Endothelial cell of umbilical vein (primary cell): ENCODE measurements around the gene SMIM8. TPM values are rescaled to one million over a fixed set of nuclear protein-coding genes. Genes with fewer than 3 reads are reported as not detected.

Experiments
- BruUV-seq: library from RNA; stranded (reverse); fragments of 400-500 nt; replicated peaks from 2 replicates; lab custom pipeline; 2021; lab: Mats Ljungman, UMichigan
- CTCF ChIA-PET: fragments of 300-600, 350-600 bp; sonication (Branson Sonifier 250); formaldehyde crosslinking; loops from one replicate; lab custom pipeline; 2021; ENCODE audit warnings: antibody characterized with exemption, inconsistent platforms; lab: Charles Lee
- POLR2A ChIA-PET: fragments of 300-600, 350-600 bp; sonication (Branson Sonifier 250); formaldehyde crosslinking; loops from one replicate; lab custom pipeline; 2021; ENCODE audit warnings: antibody characterized with exemption, inconsistent platforms; lab: Charles Lee
- DNase-seq: peaks from one replicate; pipeline ENCODE4 v3.0.0-alpha.2; 2011; ENCODE audit warnings: low read depth, low spot score
- FAIRE-seq: peaks from 2 replicates; lab custom pipeline; 2011; peaks lifted over from hg19 to GRCh38; lab: Jason Lieb, UNC
- H2AFZ ChIP-seq: 2 replicates; pipeline ENCODE4 v1.6.0; 2012; ENCODE audit warnings: low read depth, low read length, control low read depth, inconsistent platforms
- H3K27ac ChIP-seq: 2 replicates; pipeline ENCODE4 v1.5.1; 2011; ENCODE audit warnings: low read depth, mild to moderate bottlenecking, control low read depth, low read length, moderate library complexity; ENCODE audit not compliant: insufficient read depth
- H3K27me3 ChIP-seq, 2 experiments: 2 replicates each; pipeline versions ENCODE4 v1.6.0 to v1.6.1; 2011; ENCODE audit warnings: low read length in 2 of 2, mixed read lengths in 1 of 2; ENCODE audit not compliant: control insufficient read depth in 2 of 2, insufficient read depth in 2 of 2
- H3K36me3 ChIP-seq, 2 experiments: 2 replicates in 1 of 2; 3 replicates in 1 of 2; pipeline ENCODE4 v1.5.1; 2011; ENCODE audit warnings: low read length in 2 of 2, mild to moderate bottlenecking in 1 of 2, moderate library complexity in 1 of 2; ENCODE audit not compliant: control insufficient read depth in 2 of 2, insufficient read depth in 2 of 2; ENCODE audit errors: extremely low read depth in 1 of 2
- H3K4me1 ChIP-seq: 3 replicates; pipeline ENCODE4 v1.5.1; 2011; ENCODE audit warnings: mild to moderate bottlenecking, low read length; ENCODE audit not compliant: control insufficient read depth, insufficient read depth; ENCODE audit errors: extremely low read depth
- H3K4me2 ChIP-seq: 2 replicates; pipeline ENCODE4 v1.6.1; 2011; ENCODE audit warnings: low read length, control low read depth, mixed read lengths; ENCODE audit not compliant: insufficient read depth
- H3K4me3 ChIP-seq, 3 experiments: fragments of 200-600 bp in 1 of 3; sonication (generic), shearing (Covaris generic) in 1 of 3; replicated peaks in 1 of 3; 2 replicates each; pipeline ENCODE4 v1.5.1; 2011 to 2016; ENCODE audit warnings: control low read depth in 3 of 3, low read length in 3 of 3, mild to moderate bottlenecking in 2 of 3, inconsistent platforms in 1 of 3, low read depth in 1 of 3, moderate library complexity in 1 of 3; ENCODE audit not compliant: insufficient read depth in 1 of 3
- H3K79me2 ChIP-seq: 2 replicates; pipeline ENCODE4 v1.6.0; 2012; ENCODE audit warnings: low read length, inconsistent platforms; ENCODE audit not compliant: control insufficient read depth, insufficient read depth
- H3K9ac ChIP-seq: replicated peaks from 2 replicates; pipeline ENCODE3; 2011; ENCODE audit warnings: low read length, control low read depth; ENCODE audit not compliant: insufficient read depth; ENCODE audit errors: extremely low read depth
- H3K9me1 ChIP-seq: replicated peaks from 3 replicates; pipeline ENCODE4 v1.6.0; 2011; ENCODE audit warnings: mild to moderate bottlenecking, low read length; ENCODE audit not compliant: control insufficient read depth, insufficient read depth; ENCODE audit errors: extremely low read depth
- H3K9me3 ChIP-seq: replicated peaks from 2 replicates; pipeline ENCODE4 v1.5.1; 2012; ENCODE audit warnings: low read length, inconsistent platforms; ENCODE audit not compliant: control insufficient read depth, insufficient read depth
- H4K20me1 ChIP-seq: replicated peaks from 2 replicates; pipeline ENCODE3; 2011; ENCODE audit warnings: mild to moderate bottlenecking, low read length; ENCODE audit not compliant: control insufficient read depth, insufficient read depth; ENCODE audit errors: extremely low read depth
- EZH2 ChIP-seq: IDR thresholded peaks from 2 replicates; pipeline ENCODE4 v1.6.1; 2012; ENCODE audit warnings: borderline replicate concordance, low read depth, mild to moderate bottlenecking, moderate library complexity, low read length, inconsistent platforms; ENCODE audit not compliant: severe bottlenecking
- FOS ChIP-seq: IDR thresholded peaks from 2 replicates; pipeline ENCODE4 v1.6.1; 2011; ENCODE audit warnings: mild to moderate bottlenecking, low read length, moderate library complexity, borderline replicate concordance; ENCODE audit not compliant: insufficient read depth
- GATA2 ChIP-seq: IDR thresholded peaks from 2 replicates; pipeline ENCODE4 v1.7.0; 2011; ENCODE audit warnings: low read depth, mild to moderate bottlenecking, moderate library complexity, mixed read lengths, low read length; ENCODE audit not compliant: insufficient read length, insufficient read depth
- JUN ChIP-seq: IDR thresholded peaks from 2 replicates; pipeline ENCODE4 v1.6.1; 2011; ENCODE audit warnings: borderline replicate concordance, low read depth; ENCODE audit not compliant: insufficient read length, insufficient read depth
- MAX ChIP-seq: IDR thresholded peaks from 2 replicates; pipeline ENCODE4 v1.6.1; 2011; ENCODE audit not compliant: insufficient read depth, insufficient read length
- MYC ChIP-seq: IDR thresholded peaks from one replicate; pipeline ENCODE4 v1.6.1; 2011; ENCODE audit warnings: mild to moderate bottlenecking, low read depth, low read length
- POLR2A ChIP-seq: IDR thresholded peaks from 2 replicates; pipeline ENCODE4 v1.6.1; 2012; ENCODE audit warnings: low read depth, mild to moderate bottlenecking, control low read depth, low read length
- POLR2AphosphoS5 ChIP-seq: IDR thresholded peaks from 2 replicates; pipeline ENCODE4 v1.6.1; 2012; ENCODE audit warnings: low read depth, mild to moderate bottlenecking, control low read depth, low read length, moderate library complexity; ENCODE audit not compliant: insufficient read depth
- dilution Hi-C: fragments of 300-500 bp; cut with MboI; formaldehyde crosslinking; loops from one replicate; pipeline ENCODE4 v1.15.0; 2019; ENCODE audit warnings: low sequenced_read_pairs; ENCODE audit not compliant: extremely low pct_ligation_motif_present
- intact Hi-C: fragments of 100-400 bp; cut with micrococcal nuclease; formaldehyde crosslinking; loops from one replicate; pipeline ENCODE4 v1.10.0; 2022
- polyA plus RNA-seq, 4 experiments: library from polyadenylated mRNA; depleted of rRNA in 3 of 4; stranded (reverse) in 3 of 4; unstranded in 1 of 4; fragments of >200 nt; gene quantifications; 2 replicates each; pipeline versions ENCODE4 v1.2.1 to v1.2.3, GENCODE V29; 2011 to 2012; ENCODE audit warnings: missing spikeins in 1 of 4
- total RNA-seq: library from RNA; stranded (reverse); gene quantifications from 2 replicates; pipeline ENCODE4 v1.2.3, GENCODE V29; 2021
- TF ChIP-seq, protein P1 (sequence below), 2 donors: IDR thresholded peaks; 1 replicate in 1 of 2; 2 replicates in 1 of 2; pipeline ENCODE4 v1.5.1; 2011; ENCODE audit warnings: low read length in 2 of 2, mild to moderate bottlenecking in 2 of 2, moderate library complexity in 2 of 2, control low read depth in 1 of 2, inconsistent platforms in 1 of 2, low read depth in 1 of 2; ENCODE audit not compliant: insufficient read depth in 1 of 2; ENCODE audit errors: extremely low read depth in 1 of 2

Gene SMIM8
- total and polyA plus RNA-seq, 2 donors (not counting 3 experiments of a cell fraction or from before 2014, with no cell fraction given): 2.0 to 8.4 TPM

- Histone ChIP-seq H3K27me3 (no peaks in the 10 kb centered on the region), H3K4me2 (no peak overlapping the region), H3K27ac (no peak overlapping the region)
Measured at GRCh38 chr6:87330961-87331360, 8.6 kb downstream of the SMIM8 start.

More at GRCh38 chr6:87330961-87331360, 8.6 kb downstream of the SMIM8 start:
- BruUV-seq: no TSS peak
- H3K36me3 ChIP-seq: no peaks in the 10 kb centered on the region
- no peaks in the 10 kb centered on the region for H3K9me1 ChIP-seq
- FAIRE-seq (no peak), DNase-seq (no peak)
- no peak overlapping the region for H3K9ac ChIP-seq
- no peak overlapping the region for H3K4me3 ChIP-seq
- dilution Hi-C loops (no loop called here), intact Hi-C loops (no loop called here)
- H2AFZ ChIP-seq: no peak overlapping the region
- POLR2A ChIA-PET: no interaction called here
- CTCF ChIA-PET: no interaction called here
- TF ChIP-seq POLR2AphosphoS5: no peak
- no peak for TF ChIP-seq FOS
- no peak for TF ChIP-seq MYC
- TF ChIP-seq EZH2: no peak
- no peak for TF ChIP-seq JUN
- no peak for TF ChIP-seq MAX
- TF ChIP-seq, protein P1, sequence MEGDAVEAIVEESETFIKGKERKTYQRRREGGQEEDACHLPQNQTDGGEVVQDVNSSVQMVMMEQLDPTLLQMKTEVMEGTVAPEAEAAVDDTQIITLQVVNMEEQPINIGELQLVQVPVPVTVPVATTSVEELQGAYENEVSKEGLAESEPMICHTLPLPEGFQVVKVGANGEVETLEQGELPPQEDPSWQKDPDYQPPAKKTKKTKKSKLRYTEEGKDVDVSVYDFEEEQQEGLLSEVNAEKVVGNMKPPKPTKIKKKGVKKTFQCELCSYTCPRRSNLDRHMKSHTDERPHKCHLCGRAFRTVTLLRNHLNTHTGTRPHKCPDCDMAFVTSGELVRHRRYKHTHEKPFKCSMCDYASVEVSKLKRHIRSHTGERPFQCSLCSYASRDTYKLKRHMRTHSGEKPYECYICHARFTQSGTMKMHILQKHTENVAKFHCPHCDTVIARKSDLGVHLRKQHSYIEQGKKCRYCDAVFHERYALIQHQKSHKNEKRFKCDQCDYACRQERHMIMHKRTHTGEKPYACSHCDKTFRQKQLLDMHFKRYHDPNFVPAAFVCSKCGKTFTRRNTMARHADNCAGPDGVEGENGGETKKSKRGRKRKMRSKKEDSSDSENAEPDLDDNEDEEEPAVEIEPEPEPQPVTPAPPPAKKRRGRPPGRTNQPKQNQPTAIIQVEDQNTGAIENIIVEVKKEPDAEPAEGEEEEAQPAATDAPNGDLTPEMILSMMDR (IDR thresholded peaks at IDR 0.05; ENCODE audit: extremely low read depth in 1 of 2, insufficient read depth in 1 of 2, low read depth in 1 of 2, low read length in 2 of 2): no peak
- TF ChIP-seq POLR2A: no peak
- no peak for TF ChIP-seq GATA2
- no peaks in the 10 kb centered on the region for H4K20me1 ChIP-seq
- no peaks in the 10 kb centered on the region for H3K4me1 ChIP-seq
- H3K79me2 ChIP-seq: no peaks in the 10 kb centered on the region
- no peaks in the 10 kb centered on the region for H3K9me3 ChIP-seq
